DMS53 (cell line): ENCODE results near the gene ZNF783.
A peak's percentile ranks its signal among the peaks of the same experiment; 100 is the strongest.
"Not testable (repeated sequence)": the region's sequence is repeated elsewhere in the genome, so short reads cannot be mapped to it uniquely, and the experiment has no call there.

Source experiments
- DNase-seq: peaks from one replicate; lab custom pipeline; 2025; lab: John Stamatoyannopoulos, UW

ZNF783 gene

DNA sequence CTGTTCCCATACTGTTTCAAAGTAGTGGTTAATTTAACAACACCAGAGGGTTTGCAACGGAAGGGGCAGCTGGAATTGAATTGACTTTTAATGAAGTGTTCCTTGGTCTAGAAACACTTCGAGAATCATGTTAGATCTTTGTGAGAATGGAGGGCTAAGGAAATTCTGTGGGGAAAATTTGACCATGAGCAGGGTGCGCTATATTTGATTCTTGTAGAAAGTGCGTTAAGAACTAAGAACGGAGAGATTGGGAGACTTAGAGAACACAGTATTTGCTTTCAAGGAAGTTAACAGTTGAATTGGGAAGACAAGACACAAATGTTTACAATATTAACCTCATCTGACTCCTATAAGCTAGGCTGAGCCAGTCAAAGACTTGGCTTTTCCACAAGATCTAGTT is 21.4 kb upstream of the ZNF783 start:
- no peak for DNase-seq

DNA sequence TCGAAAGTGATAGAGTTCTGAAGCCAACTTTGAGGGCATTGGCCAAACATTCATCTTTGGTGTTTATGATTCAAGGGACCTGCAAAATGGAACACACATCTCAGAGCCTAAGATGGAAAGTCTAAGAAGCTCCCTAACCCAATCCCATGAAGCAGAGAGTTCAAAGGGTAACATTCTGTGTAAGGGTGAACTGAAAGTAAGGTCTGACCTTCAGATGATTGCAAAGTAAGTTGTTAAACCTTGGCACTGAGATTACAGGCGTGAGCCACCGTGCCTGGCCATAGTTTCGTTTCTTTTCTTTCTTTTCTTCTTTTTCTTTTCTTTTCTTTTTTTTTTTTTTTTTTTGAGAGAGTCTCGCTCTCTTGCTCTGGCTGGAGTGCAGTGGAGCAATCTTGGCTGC is 20.3 kb upstream of the ZNF783 start:
- no peak for DNase-seq

DNA sequence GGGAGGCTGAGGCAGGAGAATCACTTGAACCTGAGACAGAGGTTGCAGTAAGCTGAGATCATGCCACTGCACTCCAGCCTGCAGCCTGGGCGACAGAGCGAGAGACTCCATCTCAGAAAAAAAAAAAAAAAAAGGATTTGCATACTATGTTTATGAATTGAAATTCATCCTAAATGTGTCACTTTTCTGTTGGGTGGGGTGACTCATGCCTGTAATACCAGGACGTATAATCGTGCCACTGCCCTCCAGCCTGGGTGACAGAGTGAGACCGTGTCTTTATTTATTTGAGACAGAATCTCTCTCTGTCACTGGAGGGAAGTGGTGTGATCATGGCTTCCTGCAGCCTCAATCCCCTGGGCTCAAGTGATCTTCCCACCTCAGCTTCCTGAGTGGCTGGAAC is 16.8 kb upstream of the ZNF783 start:
- no peak for DNase-seq

DNA sequence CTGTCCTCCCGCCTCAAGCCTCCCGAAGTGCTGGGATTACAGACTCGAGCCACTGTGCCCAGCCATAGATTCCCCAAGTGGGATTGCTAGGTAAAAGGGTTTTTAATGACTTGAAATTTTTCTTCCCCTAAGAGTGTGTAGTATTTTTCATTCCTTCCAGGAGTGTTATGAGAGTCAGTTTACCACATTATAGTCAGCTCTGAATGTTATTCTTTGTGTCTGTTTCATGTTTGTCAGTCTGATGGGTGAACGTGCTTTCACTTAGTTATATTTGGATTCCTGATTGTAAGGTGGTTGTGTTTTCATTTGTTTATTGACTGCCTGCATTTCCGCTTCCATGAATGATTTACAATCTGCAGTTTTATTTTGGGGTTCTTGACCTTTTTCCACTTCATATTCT is 16.3 kb upstream of the ZNF783 start:
- no peak for DNase-seq

DNA sequence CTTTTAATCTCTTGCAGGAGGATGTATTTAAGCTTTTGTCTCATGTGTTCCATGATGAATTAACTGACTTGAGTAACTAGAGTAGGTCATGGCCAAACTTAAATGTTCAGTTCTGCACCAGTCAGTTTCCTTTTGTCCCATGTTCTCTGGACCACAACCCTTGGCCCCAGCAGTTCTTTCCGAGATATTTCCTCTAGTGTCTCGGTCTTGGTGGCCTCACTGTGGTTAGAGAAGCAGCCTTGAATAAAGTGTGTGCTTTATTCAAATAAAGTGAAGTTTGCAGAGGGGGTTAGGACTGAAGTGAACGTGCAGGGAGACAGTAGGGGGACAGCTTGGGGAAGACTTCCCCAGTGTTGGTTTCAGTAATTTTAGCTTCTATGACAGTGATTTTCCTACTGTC is 13.2 kb upstream of the ZNF783 start:
- DNase-seq, result no peak

- not testable (repeated sequence) for DNase-seq
Measured at GRCh38 chr7:149250151-149250550, 11.8 kb upstream of the ZNF783 start.

GRCh38 chr7:149251518-149251917 is 10.5 kb upstream of the ZNF783 start:
- not testable (repeated sequence) for DNase-seq

DNA sequence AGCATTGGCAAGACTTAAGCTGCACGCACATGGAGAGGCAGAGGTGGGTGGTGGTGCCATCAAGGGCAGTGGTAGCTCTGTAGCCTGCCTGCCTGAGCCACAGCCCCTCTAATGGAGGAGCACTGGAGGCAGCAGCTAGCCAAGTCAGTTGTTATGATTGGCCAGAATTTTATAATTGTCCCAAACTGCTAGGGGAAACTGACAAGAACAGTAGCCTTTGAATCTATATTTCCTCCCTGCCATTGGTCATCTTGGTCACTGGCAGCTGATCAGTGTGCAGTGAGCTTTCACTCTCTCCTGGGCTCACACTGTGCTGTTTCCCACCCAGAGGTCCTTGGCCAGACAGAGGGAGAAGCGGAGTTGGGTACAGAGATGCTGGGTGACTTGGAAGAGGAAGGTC is 9.6 kb upstream of the ZNF783 start:
- no peak for DNase-seq

GRCh38 chr7:149253665-149254064 is 8.3 kb upstream of the ZNF783 start:
- DNase-seq, result no peak

DNA sequence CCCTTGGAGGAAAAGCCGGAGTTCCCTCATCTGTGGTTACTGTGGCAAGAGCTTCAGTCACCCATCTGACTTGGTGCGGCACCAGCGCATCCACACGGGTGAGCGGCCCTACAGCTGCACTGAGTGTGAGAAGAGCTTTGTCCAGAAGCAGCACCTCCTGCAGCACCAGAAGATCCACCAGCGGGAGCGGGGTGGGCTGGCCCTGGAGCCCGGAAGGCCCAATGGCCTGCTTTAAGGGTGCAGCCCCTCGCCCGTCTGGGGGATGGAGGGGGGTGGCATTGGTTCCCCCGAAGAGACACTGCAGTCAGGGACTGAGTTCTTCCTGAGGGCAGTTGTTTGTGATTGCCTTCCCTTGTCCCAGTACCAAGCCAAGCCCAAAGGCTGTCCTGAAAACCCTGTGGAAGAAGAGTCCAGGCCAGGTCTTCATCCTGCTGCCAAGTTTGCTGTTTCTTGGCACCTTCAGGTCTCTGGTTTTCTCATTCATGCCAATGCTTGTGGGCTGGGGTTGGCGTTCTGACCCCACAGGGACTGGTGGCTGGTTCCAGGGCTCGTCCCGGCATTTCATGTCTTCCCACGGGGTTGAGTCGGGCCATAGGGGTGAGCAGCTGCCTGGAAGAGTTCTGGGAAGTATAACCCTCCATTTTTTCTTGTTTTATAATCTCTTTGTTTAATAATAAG is 7.7 kb upstream of the ZNF783 start:
- no peak for DNase-seq

GRCh38 chr7:149255174-149255573 is 6.8 kb upstream of the ZNF783 start:
- no peak for DNase-seq

DNA sequence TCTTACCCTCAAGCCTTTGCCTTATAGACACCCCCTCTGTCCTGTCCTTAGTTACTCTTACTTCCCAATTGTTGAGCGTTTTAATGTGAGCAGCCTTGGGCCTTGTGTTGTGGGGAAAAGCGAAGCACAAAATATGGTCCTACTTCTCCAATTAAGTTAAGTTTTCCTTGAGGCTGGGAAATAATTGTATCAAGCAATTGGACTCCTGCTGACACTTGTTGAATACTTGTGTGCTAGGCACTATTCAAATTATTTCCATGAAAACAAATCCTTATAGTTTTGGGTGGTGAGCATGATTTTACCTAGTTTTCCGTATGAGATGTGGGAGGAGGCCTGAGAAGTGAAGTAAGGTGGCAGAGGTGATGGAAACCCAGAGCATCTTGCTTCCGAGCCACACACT is 5.4 kb upstream of the ZNF783 start:
- DNase-seq, result no peak

GRCh38 chr7:149257146-149257545 is 4.8 kb upstream of the ZNF783 start:
- DNase-seq, result peak; percentile 28

GRCh38 chr7:149261316-149261828 is 624 bp upstream of the ZNF783 start:
- DNase-seq, result peak; percentile 66

GRCh38 chr7:149266451-149266850 is 4.5 kb downstream of the ZNF783 start:
- no peak for DNase-seq

DNA sequence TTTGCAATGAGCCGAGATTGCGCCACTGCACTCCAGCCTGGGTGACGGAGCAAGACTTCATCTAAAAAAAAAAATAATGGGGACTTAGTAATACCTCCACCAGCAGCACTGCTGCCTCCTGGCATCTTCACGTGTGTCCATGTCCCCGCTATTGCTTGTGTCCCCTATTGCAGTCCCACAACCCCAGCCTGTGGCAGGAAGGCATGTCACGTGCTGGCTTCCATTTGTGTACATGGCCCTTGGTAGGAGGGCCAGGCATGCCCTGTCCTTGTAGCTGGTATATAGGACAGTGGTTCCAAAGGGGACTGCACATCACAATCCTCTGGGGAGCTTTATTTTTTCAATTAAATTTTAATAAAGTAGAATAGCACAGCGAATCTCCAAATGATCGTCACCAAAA is 5.7 kb downstream of the ZNF783 start:
- no peak for DNase-seq

DNA sequence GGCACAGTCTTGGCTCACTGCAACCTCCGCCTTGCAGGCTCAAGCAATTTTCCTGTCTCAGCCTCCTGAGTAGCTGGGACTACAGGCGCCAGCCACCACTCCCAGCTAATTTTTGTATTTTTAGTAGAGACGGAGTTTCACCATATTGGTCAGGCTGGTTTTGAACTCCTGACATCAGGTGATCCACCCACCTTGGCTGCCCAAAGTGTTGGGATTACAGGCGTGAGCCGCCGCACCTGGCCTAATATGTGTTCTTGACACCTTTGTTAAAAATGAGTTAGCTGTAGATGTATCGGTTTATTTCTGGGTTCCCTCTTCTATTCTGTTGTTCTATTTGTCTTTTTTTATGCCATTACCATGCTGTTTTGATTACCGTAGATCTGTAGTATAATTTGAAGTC is 12.4 kb downstream of the ZNF783 start:
- not testable (repeated sequence) for DNase-seq

DNA sequence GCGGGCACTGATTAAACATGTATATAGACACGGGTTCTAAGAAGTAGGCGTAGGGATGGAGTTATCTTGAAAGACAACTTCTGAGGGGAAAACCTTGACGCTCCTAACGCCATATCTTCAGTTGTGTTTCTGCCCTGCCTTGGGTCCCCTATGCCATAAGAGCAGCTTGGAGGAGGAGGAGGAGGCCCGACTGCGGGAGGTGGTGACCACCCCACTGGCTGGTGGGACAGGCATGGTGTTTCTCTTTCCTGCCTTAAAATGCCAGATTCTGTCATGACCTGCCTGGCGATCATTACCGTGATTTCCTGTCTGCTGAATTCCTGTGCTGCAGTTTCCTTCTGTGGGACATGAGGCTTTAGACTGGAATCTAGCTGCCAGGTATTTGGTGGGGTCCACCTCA is 15.9 kb downstream of the ZNF783 start:
- no peak for DNase-seq

DNA sequence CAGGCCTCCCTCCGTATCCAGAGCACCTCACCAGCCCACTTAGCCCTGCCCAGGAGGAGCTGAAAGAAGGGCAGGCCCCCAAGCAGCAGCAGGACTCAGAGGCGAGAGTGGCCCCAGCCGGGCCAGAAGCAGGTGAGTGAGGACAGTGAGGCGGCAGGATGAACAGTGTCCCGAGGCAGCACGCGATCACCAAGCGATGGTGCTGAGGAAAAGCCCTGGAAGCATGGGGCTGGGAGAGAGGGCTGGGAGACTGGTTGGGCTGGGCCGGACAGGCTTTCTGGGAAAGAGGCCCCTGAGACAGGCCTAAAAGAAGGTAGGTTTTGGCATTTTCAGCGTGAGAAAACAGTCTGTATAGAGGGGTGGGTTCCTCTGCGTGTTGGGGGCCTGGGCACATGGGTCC is 16.4 kb downstream of the ZNF783 start:
- no peak for DNase-seq

DNA sequence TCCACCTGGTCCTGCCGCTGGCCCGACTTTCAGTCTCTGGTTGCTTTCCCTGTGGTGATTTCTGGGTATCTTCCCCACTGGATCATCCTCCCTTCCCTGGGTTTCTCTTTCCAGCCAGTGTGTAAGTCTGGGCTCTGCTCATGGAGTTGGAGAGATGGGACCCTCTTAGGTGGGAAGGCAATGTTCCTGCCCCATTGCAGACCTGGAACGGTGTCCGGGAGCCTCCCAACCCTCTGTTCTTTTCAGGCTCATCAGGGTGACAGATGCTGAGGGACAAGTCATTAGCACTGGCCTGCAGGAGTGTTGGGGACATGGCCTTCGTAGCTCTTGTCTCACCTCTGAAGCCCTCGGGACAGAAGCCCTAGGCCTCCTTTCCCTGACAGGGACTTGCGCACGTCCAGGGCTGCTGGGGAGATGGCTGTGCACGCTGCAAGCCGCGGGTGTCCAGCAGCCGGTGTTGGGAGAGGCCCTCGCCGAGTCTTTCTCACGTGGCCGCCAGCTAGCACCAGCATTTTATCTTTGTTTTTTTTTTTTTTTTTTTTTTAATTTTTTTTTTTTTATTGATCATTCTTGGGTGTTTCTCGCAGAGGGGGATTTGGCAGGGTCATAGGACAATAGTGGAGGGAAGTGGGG is 17.2 kb downstream of the ZNF783 start:
- no peak for DNase-seq

- no peak for DNase-seq
Measured at GRCh38 chr7:149280151-149280550, 18.2 kb downstream of the ZNF783 start.

DNA sequence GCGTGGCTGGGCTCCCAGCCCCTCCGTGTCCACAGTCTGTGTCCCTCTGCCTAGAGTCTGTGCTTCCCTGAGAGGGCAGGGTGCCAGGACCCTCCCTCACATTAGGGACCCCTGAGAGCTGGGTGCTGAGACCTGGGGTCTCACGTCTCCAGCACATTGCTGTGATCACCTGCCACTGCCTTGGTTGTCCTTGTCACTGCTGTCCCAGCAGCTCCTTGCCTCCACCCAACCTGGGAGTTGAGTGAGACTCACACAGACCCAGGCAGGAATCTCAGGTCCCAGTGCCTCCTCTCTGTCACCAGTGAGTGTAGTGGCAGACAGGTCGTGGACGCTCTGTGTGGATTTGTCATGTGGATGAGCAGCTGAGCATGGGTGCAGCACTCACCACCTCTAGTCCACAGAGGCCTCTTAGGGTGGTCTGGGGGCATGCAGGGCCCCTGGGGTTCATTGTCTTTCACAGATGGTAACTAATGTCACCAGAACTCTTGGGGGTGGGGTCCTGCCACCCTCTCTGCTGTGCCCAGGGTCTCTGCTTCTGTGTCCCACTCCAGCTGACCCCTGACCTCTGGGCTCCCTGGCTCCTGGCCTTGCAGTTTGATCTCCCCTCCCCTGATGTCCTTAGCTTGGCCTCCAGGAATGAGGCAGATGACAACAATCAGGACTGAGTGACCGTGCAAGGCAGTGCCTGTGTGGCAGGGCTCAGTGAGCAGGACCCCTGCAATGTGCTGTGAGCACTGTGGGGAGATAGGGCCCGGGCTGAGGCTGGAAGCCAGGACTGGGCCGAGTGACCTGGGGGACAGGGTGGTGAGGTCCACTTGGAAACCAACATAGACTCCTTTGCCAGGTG is 18.9 kb downstream of the ZNF783 start:
- no peak for DNase-seq
